ENCODE results near the gene HOXB1.

Gene HOXB1

GRCh38 chr17:48530887-48531272 is at the start of gene HOXB1:
TSS of gene HOXB1 (minus strand) at chr17:48531011. CDS start at chr17:48530904, 107 bp downstream.
- Histone ChIP-seq H3K4me2 (ENCODE audit: low read length) (no peak within 1 kb of the TSS), H4K20me1 (ENCODE audit: insufficient read depth, low read length) (no peaks in the 10 kb centered on the region), H3K4me1 (ENCODE audit: insufficient read depth, low read length, severe bottlenecking) (no peaks in the 10 kb centered on the region), H3K9me2 (ENCODE audit: low read depth, low read length) (no peaks in the 10 kb centered on the region), H3K4me3 (ENCODE audit: low read depth, low read length, poor library complexity, severe bottlenecking) (no peak within 1 kb of the TSS), H3K27me3 (ENCODE audit: insufficient read depth, low read length) (no peaks in the 10 kb centered on the region), H2AFZ (ENCODE audit: low read length) (no peak within 1 kb of the TSS), H3K9ac (ENCODE audit: low read length) (no peak within 1 kb of the TSS), H3K36me3 (ENCODE audit: insufficient read depth, low read length) (no peaks in the 10 kb centered on the region), H3K27ac (ENCODE audit: low read depth, low read length, poor library complexity, severe bottlenecking) (no peak within 1 kb of the TSS), H3F3A (ENCODE audit: insufficient read depth, low read length) (no peaks in the 10 kb centered on the region), H3K9me3 (ENCODE audit: low read length) (no peaks in the 10 kb centered on the region), H3K79me2 (ENCODE audit: insufficient read depth, low read length) (no peaks in the 10 kb centered on the region)
- TF ChIP-seq EZH2 (IDR thresholded peaks at IDR 0.05; ENCODE audit: borderline replicate concordance, low read length) (no peak), CTCF (IDR thresholded peaks at IDR 0.05; ENCODE audit: low read length) (no peak)

- Histone ChIP-seq H3F3A (ENCODE audit: insufficient read depth, low read length) (no peaks in the 10 kb centered on the region), H3K4me1 (ENCODE audit: insufficient read depth, low read length, severe bottlenecking) (no peaks in the 10 kb centered on the region), H3K27ac (ENCODE audit: low read depth, low read length, poor library complexity, severe bottlenecking) (no peak overlapping the region), H4K20me1 (ENCODE audit: insufficient read depth, low read length) (no peaks in the 10 kb centered on the region), H2AFZ (ENCODE audit: low read length) (no peak overlapping the region), H3K79me2 (ENCODE audit: insufficient read depth, low read length) (no peaks in the 10 kb centered on the region), H3K9me2 (ENCODE audit: low read depth, low read length) (no peaks in the 10 kb centered on the region), H3K27me3 (ENCODE audit: insufficient read depth, low read length) (0 out of 2 replicates have a peak, but pooled peaks cover 6% of the 10 kb centered on the region), H3K9me3 (ENCODE audit: low read length) (no peaks in the 10 kb centered on the region), H3K4me2 (ENCODE audit: low read length) (no peak overlapping the region), H3K9ac (ENCODE audit: low read length) (no peak overlapping the region), H3K36me3 (ENCODE audit: insufficient read depth, low read length) (no peaks in the 10 kb centered on the region), H3K4me3 (ENCODE audit: low read depth, low read length, poor library complexity, severe bottlenecking) (no peak overlapping the region)
- TF ChIP-seq EZH2 (IDR thresholded peaks at IDR 0.05; ENCODE audit: borderline replicate concordance, low read length) = no peak
- no peak for TF ChIP-seq CTCF (IDR thresholded peaks at IDR 0.05; ENCODE audit: low read length)
These were observed 49.1 kb upstream of the HOXB1 start for GRCh38 chr17:48579760-48580554.

- no peaks in the 10 kb centered on the region for H3K36me3 ChIP-seq (ENCODE audit: insufficient read depth, low read length)
- TF ChIP-seq EZH2 (IDR thresholded peaks at IDR 0.05; ENCODE audit: borderline replicate concordance, low read length) (no peak), CTCF (IDR thresholded peaks at IDR 0.05; ENCODE audit: low read length) (no peak)
- no peak overlapping the region for H3K9ac ChIP-seq (ENCODE audit: low read length)
- H3K4me2 ChIP-seq (ENCODE audit: low read length) = no peak overlapping the region
- no peaks in the 10 kb centered on the region for H4K20me1 ChIP-seq (ENCODE audit: insufficient read depth, low read length)
- no peaks in the 10 kb centered on the region for H3K79me2 ChIP-seq (ENCODE audit: insufficient read depth, low read length)
- no peaks in the 10 kb centered on the region for H3K4me1 ChIP-seq (ENCODE audit: insufficient read depth, low read length, severe bottlenecking)
- peaks cover 6% of the 10 kb centered on the region; the same call in 1 of the 2 replicates for H3K27me3 ChIP-seq (ENCODE audit: insufficient read depth, low read length)
- no peak overlapping the region for H2AFZ ChIP-seq (ENCODE audit: low read length)
- no peaks in the 10 kb centered on the region for H3K9me2 ChIP-seq (ENCODE audit: low read depth, low read length)
- H3K27ac ChIP-seq (ENCODE audit: low read depth, low read length, poor library complexity, severe bottlenecking) = no peak overlapping the region
- no peaks in the 10 kb centered on the region for H3K9me3 ChIP-seq (ENCODE audit: low read length)
- H3F3A ChIP-seq (ENCODE audit: insufficient read depth, low read length) = no peaks in the 10 kb centered on the region
- H3K4me3 ChIP-seq (ENCODE audit: low read depth, low read length, poor library complexity, severe bottlenecking) = no peak overlapping the region
These were observed 48.6 kb upstream of the HOXB1 start for GRCh38 chr17:48579471-48579759.
